Activated CD4-positive, alpha-beta T cell treated with anti-CD3 and anti-CD28 coated beads for 4 hours (primary cell): ENCODE measurements around the gene CDKN2B-AS1.

ENCODE experiments used
- DNase-seq, 2 donors: peaks; one replicate each; pipeline ENCODE4 v3.0.0-alpha.2; 2020

The CDKN2B-AS1 gene

GRCh38 chr9:22008384-22008716 is 13.8 kb downstream of the CDKN2B-AS1 start:
- no peak for DNase-seq

GRCh38 chr9:22008717-22009505 is 14.3 kb downstream of the CDKN2B-AS1 start, which contains the start of gene CDKN2B:
Gene CDKN2B, minus strand, starts transcription at chr9:22009305. Its CDS starts 352 bp downstream, at chr9:22008953.
- peak; percentile 57 to 62 for DNase-seq

- DNase-seq = no peak
These were observed 14.9 kb downstream of the CDKN2B-AS1 start for GRCh38 chr9:22009506-22009867.

- no peak for DNase-seq
These were observed 16.5 kb downstream of the CDKN2B-AS1 start for GRCh38 chr9:22010866-22011625.

- no peak for DNase-seq
These were observed 27.8 kb downstream of the CDKN2B-AS1 start for GRCh38 chr9:22022396-22022795.

GRCh38 chr9:22026696-22027095 is 32.1 kb downstream of the CDKN2B-AS1 start:
- DNase-seq = no peak

- DNase-seq = no peak
These were observed 33.8 kb downstream of the CDKN2B-AS1 start for GRCh38 chr9:22028394-22028793.

GRCh38 chr9:22029231-22029630 is 34.6 kb downstream of the CDKN2B-AS1 start:
- no peak for DNase-seq

- DNase-seq = no peak
These were observed 35.6 kb downstream of the CDKN2B-AS1 start for GRCh38 chr9:22030101-22030598.

- no peak for DNase-seq
These were observed 37.2 kb downstream of the CDKN2B-AS1 start for GRCh38 chr9:22031655-22032411.

- no peak for DNase-seq
These were observed 38.5 kb downstream of the CDKN2B-AS1 start for GRCh38 chr9:22033012-22033630.

GRCh38 chr9:22035591-22036011 is 41.0 kb downstream of the CDKN2B-AS1 start:
- DNase-seq = no peak

GRCh38 chr9:22036866-22037626 is 42.5 kb downstream of the CDKN2B-AS1 start:
- DNase-seq = no peak

GRCh38 chr9:22037954-22038690 is 43.5 kb downstream of the CDKN2B-AS1 start:
- DNase-seq = no peak

GRCh38 chr9:22039258-22039657 is 44.7 kb downstream of the CDKN2B-AS1 start:
- no peak for DNase-seq

- DNase-seq = no peak
These were observed 46.2 kb downstream of the CDKN2B-AS1 start for GRCh38 chr9:22040760-22041159.

GRCh38 chr9:22041344-22041743 is 46.8 kb downstream of the CDKN2B-AS1 start:
- no peak for DNase-seq

GRCh38 chr9:22041775-22042174 is 47.2 kb downstream of the CDKN2B-AS1 start:
- DNase-seq = no peak

- DNase-seq = no peak
These were observed 49.3 kb downstream of the CDKN2B-AS1 start for GRCh38 chr9:22043928-22044327.

- DNase-seq = no peak
These were observed 50.0 kb downstream of the CDKN2B-AS1 start for GRCh38 chr9:22044583-22044982.

GRCh38 chr9:22045423-22045822 is 50.8 kb downstream of the CDKN2B-AS1 start:
- no peak for DNase-seq
